Loucy (cell line): ENCODE data around the gene RBKS.

Experiments used
- H2AFZ ChIP-seq: fragments of 200-600 bp; sonication (generic); 2 replicates; pipeline ENCODE4 v1.6.0; 2016; ENCODE audit warnings: antibody characterized with exemption, mild to moderate bottlenecking, low read length, moderate library complexity
- H3F3A ChIP-seq: fragments of 200-600 bp; 2 replicates; pipeline ENCODE4 v1.6.0; 2016; ENCODE audit warnings: antibody characterized with exemption, low read depth, mild to moderate bottlenecking
- H3K27me3 ChIP-seq: fragments of 200-600 bp; sonication (generic); 2 replicates; pipeline ENCODE4 v1.6.1; 2014; ENCODE audit warnings: low read length, mild to moderate bottlenecking; ENCODE audit not compliant: insufficient read depth, poor library complexity, severe bottlenecking
- H3K36me3 ChIP-seq: fragments of 200-600 bp; sonication (generic); 2 replicates; pipeline ENCODE4 v1.6.1; 2016; ENCODE audit warnings: low read length; ENCODE audit not compliant: insufficient read depth
- H3K4me1 ChIP-seq: fragments of 200-600 bp; sonication (generic); 2 replicates; pipeline ENCODE4 v1.5.1; 2014; ENCODE audit warnings: low read length, mild to moderate bottlenecking; ENCODE audit not compliant: insufficient read depth, poor library complexity, severe bottlenecking
- H3K4me2 ChIP-seq: fragments of 200-600 bp; sonication (generic); 2 replicates; pipeline ENCODE4 v1.6.0; 2014; ENCODE audit warnings: antibody characterized with exemption, low read length, low read depth, mild to moderate bottlenecking; ENCODE audit not compliant: poor library complexity, severe bottlenecking
- H3K4me3 ChIP-seq: fragments of 200-600 bp; sonication (generic); 2 replicates; pipeline ENCODE4 v1.5.1; 2014; ENCODE audit warnings: low read length, mild to moderate bottlenecking, mixed read lengths; ENCODE audit not compliant: poor library complexity, severe bottlenecking
- H3K79me2 ChIP-seq: fragments of 200-600 bp; sonication (generic); 2 replicates; pipeline ENCODE4 v1.6.1; 2014; ENCODE audit warnings: low read length; ENCODE audit not compliant: insufficient read depth
- H3K9ac ChIP-seq: fragments of 200-600 bp; sonication (generic); 2 replicates; pipeline ENCODE4 v1.6.0; 2014; ENCODE audit warnings: mild to moderate bottlenecking, low read depth, low read length, moderate library complexity; ENCODE audit not compliant: poor library complexity, severe bottlenecking
- H3K9me2 ChIP-seq: fragments of 200-600 bp; sonication (generic); replicated peaks from 2 replicates; pipeline ENCODE4 v1.6.1; 2016; ENCODE audit warnings: low read depth, low read length, mixed read lengths
- H3K9me3 ChIP-seq: fragments of 200-600 bp; sonication (generic); 2 replicates; pipeline ENCODE4 v1.6.1; 2014; ENCODE audit warnings: mild to moderate bottlenecking, antibody characterized with exemption, low read length, low read depth; ENCODE audit not compliant: insufficient read depth
- H4K20me1 ChIP-seq: fragments of 200-600 bp; sonication (generic); 2 replicates; pipeline ENCODE4 v1.6.0; 2014; ENCODE audit warnings: antibody characterized with exemption, low read length, mild to moderate bottlenecking; ENCODE audit not compliant: insufficient read depth, poor library complexity, severe bottlenecking
- EZH2phosphoT487 ChIP-seq: fragments of 200-600 bp; IDR thresholded peaks from 2 replicates; pipeline ENCODE4 v1.6.1; 2018; ENCODE audit warnings: antibody characterized with exemption, mild to moderate bottlenecking, moderate library complexity, borderline replicate concordance
- TF ChIP-seq, protein P1 (sequence below): fragments of 200-600 bp; sonication (generic); conservative IDR thresholded peaks from 2 replicates; pipeline ENCODE4 v1.5.1; 2014; ENCODE audit warnings: mild to moderate bottlenecking, antibody characterized with exemption, low read length

RBKS gene

DNA sequence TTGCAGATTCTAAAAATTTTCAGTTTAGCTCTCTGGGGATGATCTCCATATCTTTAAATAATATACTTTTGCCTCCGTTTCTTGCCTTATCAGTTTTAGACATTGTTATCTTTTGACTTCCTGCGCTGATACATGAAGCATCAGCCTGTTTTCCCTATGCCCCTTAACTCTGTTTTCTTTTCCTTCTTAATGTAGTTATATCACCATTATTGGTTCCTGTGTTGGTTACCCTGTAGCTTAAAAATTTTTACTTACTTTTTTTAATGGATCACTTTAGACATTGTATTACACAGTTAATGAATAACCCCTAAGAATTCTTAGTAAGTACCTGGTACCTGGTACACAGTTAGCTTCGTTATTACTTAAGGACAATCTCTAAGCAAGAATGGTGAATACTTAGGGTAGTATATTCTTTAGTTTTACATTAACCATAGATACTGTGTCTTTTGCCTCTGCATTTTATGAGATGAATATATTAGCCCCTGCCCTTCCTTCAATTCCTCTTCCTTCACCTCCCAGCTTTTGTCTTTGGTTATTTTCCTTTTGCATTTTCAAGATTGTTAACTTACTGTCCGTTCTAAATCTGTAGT is 41.3 kb upstream of the RBKS start:
- Histone ChIP-seq H3K79me2 (no peaks in the 10 kb centered on the region), H2AFZ (no peak overlapping the region), H3K4me3 (no peak overlapping the region), H3F3A (no peaks in the 10 kb centered on the region), H3K4me2 (no peak overlapping the region), H3K36me3 (no peaks in the 10 kb centered on the region; the same call in 1 of the 2 replicates), H3K27me3 (no peaks in the 10 kb centered on the region), H4K20me1 (no peaks in the 10 kb centered on the region), H3K9me2 (no peaks in the 10 kb centered on the region), H3K4me1 (peaks cover 18% of the 10 kb centered on the region), H3K9me3 (no peaks in the 10 kb centered on the region), H3K9ac (no peak overlapping the region)
- no peak for TF ChIP-seq EZH2phosphoT487
- TF ChIP-seq, protein P1, sequence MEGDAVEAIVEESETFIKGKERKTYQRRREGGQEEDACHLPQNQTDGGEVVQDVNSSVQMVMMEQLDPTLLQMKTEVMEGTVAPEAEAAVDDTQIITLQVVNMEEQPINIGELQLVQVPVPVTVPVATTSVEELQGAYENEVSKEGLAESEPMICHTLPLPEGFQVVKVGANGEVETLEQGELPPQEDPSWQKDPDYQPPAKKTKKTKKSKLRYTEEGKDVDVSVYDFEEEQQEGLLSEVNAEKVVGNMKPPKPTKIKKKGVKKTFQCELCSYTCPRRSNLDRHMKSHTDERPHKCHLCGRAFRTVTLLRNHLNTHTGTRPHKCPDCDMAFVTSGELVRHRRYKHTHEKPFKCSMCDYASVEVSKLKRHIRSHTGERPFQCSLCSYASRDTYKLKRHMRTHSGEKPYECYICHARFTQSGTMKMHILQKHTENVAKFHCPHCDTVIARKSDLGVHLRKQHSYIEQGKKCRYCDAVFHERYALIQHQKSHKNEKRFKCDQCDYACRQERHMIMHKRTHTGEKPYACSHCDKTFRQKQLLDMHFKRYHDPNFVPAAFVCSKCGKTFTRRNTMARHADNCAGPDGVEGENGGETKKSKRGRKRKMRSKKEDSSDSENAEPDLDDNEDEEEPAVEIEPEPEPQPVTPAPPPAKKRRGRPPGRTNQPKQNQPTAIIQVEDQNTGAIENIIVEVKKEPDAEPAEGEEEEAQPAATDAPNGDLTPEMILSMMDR: no peak

DNA sequence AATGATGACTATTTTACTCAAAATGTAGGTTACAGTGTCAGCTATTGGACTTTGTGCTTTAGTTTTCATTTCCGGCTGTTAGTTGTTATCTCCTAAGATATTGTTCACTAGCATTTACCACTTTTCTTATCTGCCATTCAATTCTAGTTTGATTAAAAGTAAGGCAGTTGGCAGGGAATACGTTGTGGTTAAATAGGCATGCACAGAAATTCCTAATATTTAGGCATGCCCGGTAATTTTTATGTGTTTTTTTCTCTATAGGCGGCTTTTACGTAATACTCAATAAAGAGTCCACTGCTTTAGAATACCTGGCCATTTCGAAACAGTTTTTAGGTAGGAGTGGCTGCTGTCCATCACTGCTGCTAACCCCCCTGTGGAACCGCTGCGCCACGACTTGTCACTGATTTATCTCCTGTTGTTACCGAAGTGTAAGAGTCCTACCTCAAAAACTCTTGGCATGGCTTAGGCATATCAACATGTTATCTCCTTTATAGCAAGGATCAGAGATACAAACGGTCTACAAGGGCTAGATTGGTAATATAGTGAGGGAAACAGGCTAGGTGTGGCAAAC is 39.8 kb upstream of the RBKS start:
- H3K79me2 ChIP-seq: no peaks in the 10 kb centered on the region
- H3K9me3 ChIP-seq: no peaks in the 10 kb centered on the region
- no peak overlapping the region for H2AFZ ChIP-seq
- no peaks in the 10 kb centered on the region; the same call in 1 of the 2 replicates for H3K36me3 ChIP-seq
- peaks cover 33% of the 10 kb centered on the region for H3K4me1 ChIP-seq
- no peaks in the 10 kb centered on the region for H3K9me2 ChIP-seq
- TF ChIP-seq EZH2phosphoT487: no peak
- TF ChIP-seq, protein P1: no peak
- H3K4me3 ChIP-seq: no peak overlapping the region
- no peaks in the 10 kb centered on the region for H4K20me1 ChIP-seq
- H3K4me2 ChIP-seq: no peak overlapping the region
- H3K27me3 ChIP-seq: no peaks in the 10 kb centered on the region
- H3F3A ChIP-seq: no peaks in the 10 kb centered on the region
- no peak overlapping the region for H3K9ac ChIP-seq

DNA sequence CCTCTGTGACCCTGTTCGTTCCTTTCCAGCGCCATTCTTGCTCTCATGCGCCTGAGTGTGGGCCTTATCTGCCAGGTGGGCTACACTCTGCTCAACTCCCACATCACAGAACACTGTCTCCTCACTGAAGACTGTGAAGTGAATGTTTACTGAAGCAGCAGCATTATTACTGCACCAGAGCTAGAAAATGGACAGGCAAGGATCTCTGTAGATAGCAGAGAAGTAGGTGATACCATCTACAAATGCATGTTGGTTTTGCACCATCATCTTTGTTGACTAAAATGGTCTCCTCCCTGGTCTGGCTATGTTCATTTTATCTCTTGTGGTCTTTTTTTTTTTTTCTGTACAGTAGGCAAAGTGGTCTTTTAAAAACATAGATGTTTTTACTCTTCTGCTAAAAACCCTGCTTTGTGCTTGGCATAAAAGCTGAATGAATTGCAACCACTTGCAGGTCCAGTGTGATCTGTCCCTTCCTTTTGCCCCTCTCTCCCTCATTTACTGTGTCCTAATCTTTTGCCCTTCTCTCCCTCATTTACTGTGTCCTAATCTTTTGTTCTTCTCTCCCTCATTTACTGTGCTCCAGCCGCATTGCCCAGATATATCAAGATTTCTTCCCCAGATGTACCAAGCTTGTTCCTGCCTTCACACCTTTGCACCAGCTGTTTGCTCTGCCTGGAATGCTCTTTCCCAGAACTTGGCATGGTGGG is 35.7 kb upstream of the RBKS start:
- Histone ChIP-seq H3K9me2 (no peaks in the 10 kb centered on the region), H3K9ac (no peak overlapping the region), H3F3A (no peaks in the 10 kb centered on the region), H3K36me3 (no peaks in the 10 kb centered on the region; the same call in 1 of the 2 replicates), H3K27me3 (no peaks in the 10 kb centered on the region), H3K4me3 (no peak overlapping the region), H2AFZ (no peak overlapping the region), H3K4me1 (peaks cover 25% of the 10 kb centered on the region), H3K4me2 (peak overlapping the region; percentile 10), H3K79me2 (no peaks in the 10 kb centered on the region), H3K9me3 (no peaks in the 10 kb centered on the region), H4K20me1 (no peaks in the 10 kb centered on the region)
- TF ChIP-seq EZH2phosphoT487: no peak
- TF ChIP-seq, protein P1: no peak
